WI38 (cell line): ENCODE measurements around the gene CCDC187.

Source experiments
- H3K4me3 ChIP-seq: 2 replicates; pipeline ENCODE4 v1.5.1; 2011; ENCODE audit warnings: low read depth, mild to moderate bottlenecking, control low read depth, low read length
- CTCF ChIP-seq: IDR thresholded peaks from 2 replicates; pipeline ENCODE4 v1.5.1; 2012; ENCODE audit warnings: low read depth, mild to moderate bottlenecking, control low read depth, low read length

Gene CCDC187

GRCh38 chr9:136278894-136279293, 25.0 kb downstream of the CCDC187 start:
- H3K4me3 ChIP-seq: no peak overlapping the region
- TF ChIP-seq CTCF: no peak

- TF ChIP-seq CTCF: no peak
- no peak overlapping the region for H3K4me3 ChIP-seq
Measured at GRCh38 chr9:136278221-136278620, 25.7 kb downstream of the CCDC187 start.

- H3K4me3 ChIP-seq: no peak overlapping the region
- no peak for TF ChIP-seq CTCF
Measured at GRCh38 chr9:136277746-136278145, 26.1 kb downstream of the CCDC187 start.

- no peak overlapping the region for H3K4me3 ChIP-seq
- TF ChIP-seq CTCF: no peak
Measured at GRCh38 chr9:136276716-136277115, 27.2 kb downstream of the CCDC187 start.

- H3K4me3 ChIP-seq: no peak overlapping the region
- no peak for TF ChIP-seq CTCF
Measured at GRCh38 chr9:136275655-136276429, 28.1 kb downstream of the CCDC187 start.

- no peak for TF ChIP-seq CTCF
Measured at GRCh38 chr9:136274786-136275654, 28.9 kb downstream of the CCDC187 start.

More at GRCh38 chr9:136274786-136275654, 28.9 kb downstream of the CCDC187 start:
- no peak overlapping the region for H3K4me3 ChIP-seq
